KMS-11 (cell line): ENCODE measurements around the gene DOK6.
"Not testable (repeated sequence)": the region's sequence is repeated elsewhere in the genome, so short reads cannot be mapped to it uniquely, and the experiment has no call there.

Source experiments
- H2AFZ ChIP-seq: fragments of 200-600 bp; sonication (generic); 2 replicates; pipeline ENCODE4 v1.6.1; 2016; ENCODE audit warnings: antibody characterized with exemption, mixed run types, low read depth
- H3K27ac ChIP-seq: fragments of 200-600 bp; sonication (generic); 2 replicates; pipeline ENCODE4 v1.6.1; 2016; ENCODE audit warnings: mild to moderate bottlenecking, mixed run types
- H3K27me3 ChIP-seq: fragments of 200-600 bp; sonication (generic); 2 replicates; pipeline ENCODE4 v1.6.1; 2017; ENCODE audit warnings: mild to moderate bottlenecking, low read depth, mixed run types, moderate library complexity; ENCODE audit not compliant: insufficient read depth
- H3K36me3 ChIP-seq: fragments of 200-600 bp; sonication (generic); 2 replicates; pipeline ENCODE4 v1.6.1; 2017; ENCODE audit warnings: mild to moderate bottlenecking, mixed run types; ENCODE audit not compliant: insufficient read depth
- H3K4me1 ChIP-seq: fragments of 200-600 bp; sonication (generic); 2 replicates; pipeline ENCODE4 v1.6.1; 2016; ENCODE audit warnings: mild to moderate bottlenecking, low read depth, mixed run types; ENCODE audit not compliant: poor library complexity, severe bottlenecking
- H3K4me2 ChIP-seq: fragments of 200-600 bp; sonication (generic); 2 replicates; pipeline ENCODE4 v1.7.0; 2016; ENCODE audit warnings: mild to moderate bottlenecking, mixed run types
- H3K4me3 ChIP-seq: fragments of 200-600 bp; sonication (generic); IDR thresholded peaks from 2 replicates; pipeline ENCODE4 v1.6.1; 2017; ENCODE audit warnings: low read depth, low read length, mixed read lengths; ENCODE audit not compliant: insufficient read depth
- H3K79me2 ChIP-seq: fragments of 200-600 bp; sonication (generic); 2 replicates; pipeline ENCODE4 v1.6.1; 2016; ENCODE audit warnings: low read depth, mixed run types; ENCODE audit not compliant: insufficient read depth
- H3K9ac ChIP-seq: fragments of 200-600 bp; sonication (generic); 2 replicates; pipeline ENCODE4 v1.6.1; 2016; ENCODE audit warnings: mild to moderate bottlenecking, mixed run types
- H4K20me1 ChIP-seq: fragments of 200-600 bp; sonication (generic); 2 replicates; pipeline ENCODE4 v1.6.1; 2016; ENCODE audit warnings: mild to moderate bottlenecking, mixed run types; ENCODE audit not compliant: insufficient read depth
- CTCF ChIP-seq: fragments of 200-600 bp; sonication (generic); conservative IDR thresholded peaks from 2 replicates; pipeline ENCODE4 v1.6.1; 2017; ENCODE audit warnings: low read depth, mild to moderate bottlenecking, antibody characterized with exemption, low read length, moderate library complexity, mixed read lengths

The DOK6 gene

GRCh38 chr18:69872661-69873060 lies 472.0 kb downstream of the DOK6 start:
- Histone ChIP-seq H3K9ac (no peak overlapping the region), H3K36me3 (no peaks in the 10 kb centered on the region), H3K27me3 (no peaks in the 10 kb centered on the region), H3K4me2 (no peak overlapping the region), H3K27ac (no peak overlapping the region), H4K20me1 (no peaks in the 10 kb centered on the region), H3K4me3 (no peak overlapping the region), H3K79me2 (no peaks in the 10 kb centered on the region), H3K4me1 (no peaks in the 10 kb centered on the region), H2AFZ (no peak overlapping the region)
- TF ChIP-seq CTCF = no peak

- Histone ChIP-seq H3K36me3 (no peaks in the 10 kb centered on the region), H3K4me1 (no peaks in the 10 kb centered on the region), H3K4me2 (no peak overlapping the region), H3K27me3 (no peaks in the 10 kb centered on the region), H3K9ac (no peak overlapping the region), H3K27ac (no peak overlapping the region), H4K20me1 (no peaks in the 10 kb centered on the region), H3K79me2 (no peaks in the 10 kb centered on the region), H2AFZ (no peak overlapping the region), H3K4me3 (no peak overlapping the region)
- TF ChIP-seq CTCF = no peak
Observed at GRCh38 chr18:69874058-69874457, 473.4 kb downstream of the DOK6 start.

GRCh38 chr18:69876490-69876889 lies 475.8 kb downstream of the DOK6 start:
- H3K4me1 ChIP-seq = no peaks in the 10 kb centered on the region
- H3K4me3 ChIP-seq = no peak overlapping the region
- TF ChIP-seq CTCF = no peak
- H3K79me2 ChIP-seq = no peaks in the 10 kb centered on the region
- no peak overlapping the region for H3K27ac ChIP-seq
- H3K27me3 ChIP-seq = no peaks in the 10 kb centered on the region
- H3K4me2 ChIP-seq = no peak overlapping the region
- no peaks in the 10 kb centered on the region for H4K20me1 ChIP-seq
- no peak overlapping the region for H3K9ac ChIP-seq
- no peaks in the 10 kb centered on the region for H3K36me3 ChIP-seq
- H2AFZ ChIP-seq = no peak overlapping the region

GRCh38 chr18:69878213-69878933 lies 477.7 kb downstream of the DOK6 start:
- Histone ChIP-seq H3K4me1 (no peaks in the 10 kb centered on the region), H3K27me3 (no peaks in the 10 kb centered on the region), H2AFZ (no peak overlapping the region), H3K9ac (no peak overlapping the region), H3K79me2 (no peaks in the 10 kb centered on the region), H3K4me3 (no peak overlapping the region), H3K27ac (no peak overlapping the region), H4K20me1 (no peaks in the 10 kb centered on the region), H3K36me3 (no peaks in the 10 kb centered on the region), H3K4me2 (no peak overlapping the region)
- TF ChIP-seq CTCF = no peak

- H3K4me2 ChIP-seq, H3K27me3 ChIP-seq, H3K4me3 ChIP-seq, H3K9ac ChIP-seq, H4K20me1 ChIP-seq, H3K27ac ChIP-seq, H3K4me1 ChIP-seq, H3K79me2 ChIP-seq, H3K36me3 ChIP-seq, H2AFZ ChIP-seq: not testable (repeated sequence)
Observed at GRCh38 chr18:69879051-69879450, 478.4 kb downstream of the DOK6 start.
